Trophoblast cell (in vitro differentiated cells and primary cell): ENCODE results near the gene UBAC2.
A peak's percentile ranks its signal among the peaks of the same experiment; 100 is the strongest.

Experiments used
- DNase-seq, 2 donors: peaks; one replicate each; pipeline ENCODE4 v3.0.0-alpha.2; 2016
- H2AFZ ChIP-seq: 2 replicates; pipeline ENCODE4 v1.6.1; 2013; ENCODE audit warnings: low read length, moderate library complexity, mild to moderate bottlenecking; ENCODE audit not compliant: insufficient read depth, poor library complexity
- H2AK5ac ChIP-seq: 2 replicates; pipeline ENCODE4 v1.6.1; 2013; ENCODE audit warnings: mild to moderate bottlenecking, low read length
- H2BK120ac ChIP-seq: 2 replicates; pipeline ENCODE4 v1.6.1; 2013; ENCODE audit warnings: low read length, mild to moderate bottlenecking, moderate library complexity; ENCODE audit not compliant: insufficient read depth, poor library complexity
- H2BK12ac ChIP-seq: 2 replicates; pipeline ENCODE4 v1.6.1; 2013; ENCODE audit warnings: mild to moderate bottlenecking, low read length, moderate library complexity
- H2BK5ac ChIP-seq: 2 replicates; pipeline ENCODE4 v1.6.1; 2013; ENCODE audit warnings: low read length, low read depth, moderate library complexity, mild to moderate bottlenecking; ENCODE audit not compliant: poor library complexity
- H3K14ac ChIP-seq: 2 replicates; pipeline ENCODE4 v1.6.1; 2013; ENCODE audit warnings: mild to moderate bottlenecking, low read length
- H3K18ac ChIP-seq: 2 replicates; pipeline ENCODE4 v1.6.1; 2013; ENCODE audit warnings: mild to moderate bottlenecking, low read length
- H3K23ac ChIP-seq: 2 replicates; pipeline ENCODE4 v1.6.1; 2013; ENCODE audit warnings: low read length
- H3K27ac ChIP-seq: 2 replicates; pipeline ENCODE4 v1.5.1; 2013; ENCODE audit warnings: low read depth, mild to moderate bottlenecking, inconsistent platforms, low read length, moderate library complexity
- H3K27me3 ChIP-seq: 2 replicates; pipeline ENCODE4 v1.6.1; 2013; ENCODE audit warnings: inconsistent platforms, mild to moderate bottlenecking, low read length, moderate library complexity; ENCODE audit not compliant: insufficient read depth
- H3K36me3 ChIP-seq, 2 experiments: 1 replicate in 1 of 2; 2 replicates in 1 of 2; pipeline ENCODE4 v1.6.1; 2013; ENCODE audit warnings: low read length in 2 of 2, mild to moderate bottlenecking in 2 of 2, moderate library complexity in 1 of 2; ENCODE audit not compliant: insufficient read depth in 2 of 2, control insufficient read depth in 1 of 2
- H3K4ac ChIP-seq: 2 replicates; pipeline ENCODE4 v1.6.1; 2013; ENCODE audit warnings: low read depth, mild to moderate bottlenecking, low read length, moderate library complexity
- H3K4me1 ChIP-seq, 2 experiments: 1 replicate in 1 of 2; 2 replicates in 1 of 2; pipeline ENCODE4 v1.6.1; 2013; ENCODE audit warnings: low read length in 2 of 2, mild to moderate bottlenecking in 2 of 2, moderate library complexity in 1 of 2; ENCODE audit not compliant: insufficient read depth in 2 of 2, control insufficient read depth in 1 of 2
- H3K4me2 ChIP-seq: 2 replicates; pipeline ENCODE4 v1.6.1; 2013; ENCODE audit warnings: inconsistent platforms, mild to moderate bottlenecking, low read length, moderate library complexity
- H3K4me3 ChIP-seq: 2 replicates; pipeline ENCODE4 v1.5.1; 2013; ENCODE audit warnings: mild to moderate bottlenecking, low read depth, low read length, inconsistent platforms
- H3K79me1 ChIP-seq: one replicate; pipeline ENCODE4 v1.6.1; 2013; ENCODE audit warnings: low read length
- H3K79me2 ChIP-seq: 2 replicates; pipeline ENCODE4 v1.6.1; 2013; ENCODE audit warnings: low read length, mild to moderate bottlenecking; ENCODE audit not compliant: control insufficient read depth, insufficient read depth, poor library complexity
- H3K9ac ChIP-seq: 2 replicates; pipeline ENCODE4 v1.6.1; 2013; ENCODE audit warnings: mild to moderate bottlenecking, low read length
- H3K9me3 ChIP-seq: 2 replicates; pipeline ENCODE4 v1.6.1; 2013; ENCODE audit warnings: low read depth, mild to moderate bottlenecking, control low read depth, inconsistent platforms, low read length; ENCODE audit not compliant: insufficient read depth
- H4K12ac ChIP-seq: 2 replicates; pipeline ENCODE4 v1.6.1; 2013; ENCODE audit warnings: low read depth, mild to moderate bottlenecking, low read length, moderate library complexity
- H4K8ac ChIP-seq: 2 replicates; pipeline ENCODE4 v1.6.1; 2013; ENCODE audit warnings: low read depth, mild to moderate bottlenecking, low read length, moderate library complexity
- H4K91ac ChIP-seq: one replicate; pipeline ENCODE4 v1.6.1; 2013; ENCODE audit warnings: low read depth, mild to moderate bottlenecking, low read length, moderate library complexity
- WGBS: extraction: QIAGEN DNeasy Blood & Tissue Kit; methylation state at CpG from one replicate; pipeline ENCODE4 v1.1.7; 2013; ENCODE audit warnings: missing lambda C conversion rate; ENCODE audit not compliant: insufficient read length, insufficient coverage; ENCODE audit errors: extremely low coverage; 5-methylcytosine and 5-hydroxymethylcytosine counted together

The UBAC2 gene

DNA sequence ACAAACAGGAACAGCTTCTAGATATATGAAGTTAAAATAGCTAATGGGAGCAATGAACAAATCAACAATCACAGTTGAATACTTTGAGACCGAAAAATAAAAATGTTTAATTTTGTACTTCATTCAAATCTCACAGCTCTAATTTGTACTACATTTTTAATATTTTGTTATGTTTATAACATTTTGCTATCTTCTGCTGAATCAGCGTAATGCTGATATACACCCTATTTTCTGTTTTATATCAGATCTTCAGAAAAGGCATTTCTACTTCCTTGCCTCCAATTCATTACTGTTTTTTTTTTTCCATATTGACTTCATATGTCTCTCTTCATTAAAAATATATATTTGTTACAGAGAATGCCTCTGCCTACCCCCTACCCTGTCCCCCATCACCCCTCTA, 134.4 kb downstream of the UBAC2 start:
- Histone ChIP-seq H2BK120ac (no peak overlapping the region), H3K14ac (no peak overlapping the region), H3K9ac (no peak overlapping the region), H3K36me3 (no peaks in the 10 kb centered on the region), H3K4me3 (no peak overlapping the region), H4K8ac (no peak overlapping the region), H3K9me3 (no peaks in the 10 kb centered on the region), H3K18ac (no peak overlapping the region), H3K23ac (no peak overlapping the region), H3K4me2 (no peak overlapping the region), H2AFZ (no peak overlapping the region), H4K91ac (no peak overlapping the region), H3K79me2 (no peaks in the 10 kb centered on the region), H2BK5ac (no peak overlapping the region), H3K4me1 (no peaks in the 10 kb centered on the region), H2AK5ac (no peak overlapping the region), H2BK12ac (no peak overlapping the region), H4K12ac (no peak overlapping the region), H3K27me3 (no peaks in the 10 kb centered on the region), H3K4ac (no peak overlapping the region), H3K27ac (no peak overlapping the region), H3K79me1 (no peaks in the 10 kb centered on the region)
- no CpG with 5 or more reads among the region's 2 CpGs for WGBS
- DNase-seq = no peak

DNA sequence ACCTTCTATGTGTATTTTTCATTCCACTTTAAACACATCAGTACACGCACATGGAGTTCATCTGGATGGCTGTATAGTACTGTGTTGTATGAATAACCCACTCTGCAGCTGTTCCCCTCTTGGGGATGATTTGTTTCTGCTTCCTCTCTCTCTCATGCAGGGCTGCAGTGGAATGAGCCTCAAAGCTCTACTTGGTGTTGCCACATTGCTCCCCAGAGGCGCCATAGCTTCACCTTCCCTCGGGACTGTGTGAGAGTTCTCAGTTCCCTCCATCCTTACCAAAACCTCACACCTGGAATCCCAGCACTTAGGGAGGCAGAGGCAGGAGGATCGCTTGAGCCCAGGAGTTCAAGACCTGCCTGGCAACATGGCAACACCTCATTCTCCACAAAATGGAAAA, 134.9 kb downstream of the UBAC2 start:
- Histone ChIP-seq H3K23ac (no peak overlapping the region), H3K4ac (no peak overlapping the region), H2BK120ac (no peak overlapping the region), H2AK5ac (no peak overlapping the region), H3K18ac (no peak overlapping the region), H3K9me3 (no peaks in the 10 kb centered on the region), H4K12ac (no peak overlapping the region), H2BK5ac (no peak overlapping the region), H3K79me1 (no peaks in the 10 kb centered on the region), H3K27ac (no peak overlapping the region), H3K4me3 (no peak overlapping the region), H3K4me2 (no peak overlapping the region), H2AFZ (no peak overlapping the region), H3K9ac (no peak overlapping the region), H3K4me1 (no peaks in the 10 kb centered on the region), H3K79me2 (no peaks in the 10 kb centered on the region), H2BK12ac (no peak overlapping the region), H3K36me3 (peaks cover 0 to 3% of the 10 kb centered on the region in 2 experiments), H3K27me3 (no peaks in the 10 kb centered on the region), H3K14ac (no peak overlapping the region), H4K91ac (no peak overlapping the region), H4K8ac (no peak overlapping the region)
- WGBS = no CpG with 5 or more reads among the region's 4 CpGs
- DNase-seq = peak in 1 of 2 donors; percentile 40

DNA sequence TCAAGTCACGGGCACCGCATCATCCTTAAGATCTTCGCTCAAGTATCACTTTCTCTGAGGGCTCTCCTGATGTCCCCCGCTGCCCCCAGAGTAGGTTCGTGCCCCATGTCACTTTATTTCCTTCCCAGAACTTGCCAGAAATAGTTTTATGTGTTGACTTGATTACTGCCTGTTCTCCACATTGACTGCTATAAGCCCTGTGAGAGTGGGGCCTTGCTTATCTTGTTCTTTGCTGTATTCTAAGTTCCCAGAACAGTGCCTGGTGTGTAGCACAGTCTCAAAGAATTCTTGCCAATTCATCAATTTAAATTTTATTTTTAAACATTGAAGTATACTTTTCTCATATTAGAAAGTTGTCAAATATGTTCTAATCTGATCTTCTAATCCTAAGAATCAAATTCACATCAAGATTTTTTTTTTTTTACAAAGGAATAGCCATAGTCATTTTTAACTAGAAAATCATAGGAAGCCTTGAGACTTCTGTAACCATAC, 138.6 kb downstream of the UBAC2 start:
- no peaks in the 10 kb centered on the region for H3K79me1 ChIP-seq
- H2AFZ ChIP-seq = no peak overlapping the region
- no peak overlapping the region for H3K27ac ChIP-seq
- H3K18ac ChIP-seq = no peak overlapping the region
- H2BK5ac ChIP-seq = no peak overlapping the region
- peaks cover 16 to 24% of the 10 kb centered on the region in 2 experiments for H3K36me3 ChIP-seq
- H2AK5ac ChIP-seq = no peak overlapping the region
- no CpG with 5 or more reads among the region's 5 CpGs for WGBS
- no peak overlapping the region for H3K4me3 ChIP-seq
- H4K91ac ChIP-seq = no peak overlapping the region
- no peak overlapping the region for H3K14ac ChIP-seq
- H3K4me2 ChIP-seq = no peak overlapping the region
- no peak overlapping the region for H3K9ac ChIP-seq
- H3K4ac ChIP-seq = no peak overlapping the region
- no peak overlapping the region for H2BK120ac ChIP-seq
- no peak overlapping the region for H4K12ac ChIP-seq
- H3K79me2 ChIP-seq = no peaks in the 10 kb centered on the region
- H3K4me1 ChIP-seq = no peaks in the 10 kb centered on the region
- no peak overlapping the region for H2BK12ac ChIP-seq
- H3K9me3 ChIP-seq = peaks cover 3% of the 10 kb centered on the region
- no peak for DNase-seq
- no peak overlapping the region for H4K8ac ChIP-seq
- no peaks in the 10 kb centered on the region for H3K27me3 ChIP-seq
- no peak overlapping the region for H3K23ac ChIP-seq

DNA sequence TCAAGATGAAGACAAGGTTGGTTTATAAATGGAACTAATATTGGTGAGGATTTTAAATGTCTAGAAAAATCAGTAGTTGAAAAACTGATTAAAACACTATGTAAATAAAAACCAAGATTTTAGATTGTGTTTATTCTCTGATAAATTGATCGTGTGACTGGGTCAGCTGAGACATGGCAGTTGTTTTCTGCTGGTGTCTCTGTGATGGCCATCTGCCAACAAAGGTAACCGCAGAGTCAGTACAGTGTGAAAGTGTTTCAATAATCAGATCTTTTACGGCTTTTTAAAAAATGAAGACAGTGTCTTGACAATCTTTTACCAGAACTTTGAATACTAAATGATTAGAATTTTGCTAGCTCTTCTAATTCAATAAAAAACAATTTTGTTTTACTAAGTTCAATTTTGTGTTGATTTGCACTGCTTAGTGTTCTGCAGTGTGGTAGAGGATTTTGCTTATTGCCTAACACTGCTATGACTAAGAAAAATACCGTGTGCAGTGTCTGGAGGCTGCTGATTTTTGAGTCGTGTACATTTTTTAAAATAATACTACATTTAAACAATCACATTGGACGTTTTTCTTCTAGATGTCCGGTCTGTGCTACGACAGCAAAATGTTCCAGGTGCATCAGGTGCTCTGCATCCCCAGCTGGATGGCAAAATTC, 139.2 kb downstream of the UBAC2 start:
- no peak overlapping the region for H3K27ac ChIP-seq
- no peak overlapping the region for H2BK120ac ChIP-seq
- H2AK5ac ChIP-seq = no peak overlapping the region
- H3K23ac ChIP-seq = no peak overlapping the region
- no peak overlapping the region for H3K4me3 ChIP-seq
- no peak overlapping the region for H4K8ac ChIP-seq
- no peak overlapping the region for H2BK5ac ChIP-seq
- H3K27me3 ChIP-seq = no peaks in the 10 kb centered on the region
- no peak overlapping the region for H2AFZ ChIP-seq
- WGBS = no CpG with 5 or more reads among the region's 8 CpGs
- H3K79me1 ChIP-seq = no peaks in the 10 kb centered on the region
- no peaks in the 10 kb centered on the region for H3K4me1 ChIP-seq
- no peaks in the 10 kb centered on the region for H3K79me2 ChIP-seq
- H3K36me3 ChIP-seq = peaks cover 16 to 26% of the 10 kb centered on the region in 2 experiments
- H4K91ac ChIP-seq = no peak overlapping the region
- no peak overlapping the region for H3K4me2 ChIP-seq
- no peak overlapping the region for H2BK12ac ChIP-seq
- H4K12ac ChIP-seq = no peak overlapping the region
- H3K4ac ChIP-seq = no peak overlapping the region
- DNase-seq = peak in 1 of 2 donors; percentile 55
- H3K18ac ChIP-seq = no peak overlapping the region
- no peak overlapping the region for H3K14ac ChIP-seq
- H3K9ac ChIP-seq = no peak overlapping the region
- H3K9me3 ChIP-seq = peaks cover 3% of the 10 kb centered on the region
